HEK293 (cell line): ENCODE data around the gene LY6G5C.

ENCODE experiments used
- CTCF ChIA-PET: fragments of 350-600 bp; formaldehyde crosslinking; extraction: SDS; loops from one replicate; lab custom pipeline; 2021; ENCODE audit warnings: antibody characterized with exemption; lab: Yijun Ruan, JAX
- POLR2A ChIA-PET: fragments of 300-600 bp; formaldehyde crosslinking; extraction: SDS; loops from one replicate; lab custom pipeline; 2020; ENCODE audit warnings: antibody characterized with exemption, inconsistent platforms; lab: Yijun Ruan, JAX
- H3K27ac ChIP-seq: fragments of 200-500 bp; sonication (Bioruptor generic); 2 replicates; pipeline ENCODE4 v1.5.1; 2014; ENCODE audit warnings: low read depth, low read length, control low read depth, inconsistent platforms; ENCODE audit errors: extremely low read depth
- H3K36me3 ChIP-seq, 2 experiments: fragments of 200-500 bp in 1 of 2; sonication (Bioruptor generic) in 1 of 2; 1 replicate in 1 of 2; 2 replicates in 1 of 2; pipeline ENCODE4 v1.5.1; 2014 to 2017; ENCODE audit warnings: inconsistent platforms in 2 of 2, low read length in 2 of 2; ENCODE audit not compliant: control insufficient read depth in 2 of 2, insufficient read depth in 1 of 2
- H3K4me1 ChIP-seq: fragments of 200-500 bp; sonication (Bioruptor generic); 2 replicates; pipeline ENCODE4 v1.5.1; 2014; ENCODE audit warnings: mild to moderate bottlenecking, low read length, inconsistent platforms; ENCODE audit not compliant: control insufficient read depth, insufficient read depth
- H3K4me3 ChIP-seq: 2 replicates; pipeline ENCODE4 v1.5.1; 2011; ENCODE audit warnings: low read depth, mild to moderate bottlenecking, control low read depth, low read length, moderate library complexity
- H3K9me3 ChIP-seq: fragments of 200-500 bp; sonication (Bioruptor generic); 2 replicates; pipeline ENCODE4 v1.5.1; 2014; ENCODE audit warnings: low read depth, low read length, inconsistent platforms; ENCODE audit not compliant: control insufficient read depth, insufficient read depth
- BCL11A ChIP-seq: fragments of 450-650 bp; formaldehyde crosslinking; IDR thresholded peaks from 2 replicates; pipeline ENCODE4 v1.5.1; 2016; ENCODE audit warnings: low read depth, missing biosample characterization, missing genetic modification characterization
- KLF10 ChIP-seq: fragments of 450-650 bp; IDR thresholded peaks from 2 replicates; pipeline ENCODE4 v1.5.1; 2018; ENCODE audit warnings: missing biosample characterization, mild to moderate bottlenecking, missing genetic modification characterization
- TCF7L2 ChIP-seq: IDR thresholded peaks from 2 replicates; pipeline ENCODE4 v1.6.1; 2011; ENCODE audit warnings: low read depth, mild to moderate bottlenecking, inconsistent platforms, low read length, moderate library complexity, borderline replicate concordance
- ZBTB20 ChIP-seq: fragments of 450-650 bp; formaldehyde crosslinking; IDR thresholded peaks from 2 replicates; pipeline ENCODE4 v1.5.1; 2016; ENCODE audit warnings: missing biosample characterization, missing genetic modification characterization
- ZBTB7A ChIP-seq: fragments of 450-650 bp; formaldehyde crosslinking; IDR thresholded peaks from 2 replicates; pipeline ENCODE4 v1.5.1; 2016; ENCODE audit warnings: low read depth, missing biosample characterization, missing genetic modification characterization
- ZEB2 ChIP-seq: fragments of 450-650 bp; formaldehyde crosslinking; IDR thresholded peaks from 2 replicates; pipeline ENCODE4 v1.5.1; 2016; ENCODE audit warnings: missing biosample characterization, missing genetic modification characterization
- ZFP69B ChIP-seq: fragments of 450-650 bp; formaldehyde crosslinking; IDR thresholded peaks from 2 replicates; pipeline ENCODE4 v1.5.1; 2016; ENCODE audit warnings: missing biosample characterization, missing genetic modification characterization
- ZNF114 ChIP-seq: fragments of 450-650 bp; formaldehyde crosslinking; IDR thresholded peaks from 2 replicates; pipeline ENCODE4 v1.5.0; 2017; ENCODE audit warnings: missing biosample characterization, missing genetic modification characterization
- ZNF366 ChIP-seq: fragments of 450-650 bp; formaldehyde crosslinking; conservative IDR thresholded peaks from 2 replicates; pipeline ENCODE4 v1.5.1; 2016; ENCODE audit warnings: missing biosample characterization, missing genetic modification characterization
- ZNF404 ChIP-seq: fragments of 450-650 bp; formaldehyde crosslinking; IDR thresholded peaks from 2 replicates; pipeline ENCODE4 v1.5.1; 2017; ENCODE audit warnings: missing biosample characterization, missing genetic modification characterization
- ZNF423 ChIP-seq: fragments of 450-650 bp; formaldehyde crosslinking; IDR thresholded peaks from 2 replicates; pipeline ENCODE4 v1.5.1; 2016; ENCODE audit warnings: missing biosample characterization, missing genetic modification characterization
- ZNF501 ChIP-seq: fragments of 450-650 bp; formaldehyde crosslinking; IDR thresholded peaks from 2 replicates; pipeline ENCODE4 v1.5.1; 2016; ENCODE audit warnings: missing biosample characterization, missing genetic modification characterization
- ZNF548 ChIP-seq: fragments of 450-650 bp; formaldehyde crosslinking; IDR thresholded peaks from 2 replicates; pipeline ENCODE4 v1.5.1; 2016; ENCODE audit warnings: missing biosample characterization, missing genetic modification characterization
- ZNF560 ChIP-seq: fragments of 450-650 bp; formaldehyde crosslinking; IDR thresholded peaks from 2 replicates; pipeline ENCODE4 v1.5.1; 2017; ENCODE audit warnings: missing biosample characterization, missing genetic modification characterization, borderline replicate concordance
- ZNF654 ChIP-seq: fragments of 450-650 bp; formaldehyde crosslinking; IDR thresholded peaks from 2 replicates; pipeline ENCODE4 v1.5.1; 2016; ENCODE audit warnings: low read depth, missing biosample characterization, missing genetic modification characterization
- ZNF701 ChIP-seq: fragments of 450-650 bp; formaldehyde crosslinking; IDR thresholded peaks from 2 replicates; pipeline ENCODE4 v1.5.1; 2016; ENCODE audit warnings: missing biosample characterization, missing genetic modification characterization
- ZNF843 ChIP-seq: fragments of 450-650 bp; formaldehyde crosslinking; IDR thresholded peaks from 2 replicates; pipeline ENCODE4 v1.5.1; 2016; ENCODE audit warnings: missing biosample characterization, missing genetic modification characterization
- TF ChIP-seq, protein P1 (sequence below): fragments of 450-650 bp; formaldehyde crosslinking; IDR thresholded peaks from 2 replicates; pipeline ENCODE4 v1.5.1; 2016; ENCODE audit warnings: missing biosample characterization, missing genetic modification characterization
- TF ChIP-seq, protein P2 (sequence below): fragments of 450-650 bp; formaldehyde crosslinking; IDR thresholded peaks from 2 replicates; pipeline ENCODE4 v1.5.1; 2016; ENCODE audit warnings: missing biosample characterization, missing genetic modification characterization
- TF ChIP-seq, protein P3 (sequence below): fragments of 450-650 bp; formaldehyde crosslinking; IDR thresholded peaks from 2 replicates; pipeline ENCODE4 v1.5.0; 2017; ENCODE audit warnings: missing biosample characterization, missing genetic modification characterization, borderline replicate concordance
- TF ChIP-seq, protein P4 (sequence below): fragments of 450-650 bp; formaldehyde crosslinking; IDR thresholded peaks from 2 replicates; pipeline ENCODE4 v1.5.1; 2016; ENCODE audit warnings: missing biosample characterization, missing genetic modification characterization
- TF ChIP-seq, protein P5 (sequence below): fragments of 450-650 bp; formaldehyde crosslinking; IDR thresholded peaks from 2 replicates; pipeline ENCODE4; 2016; ENCODE audit warnings: missing biosample characterization, missing genetic modification characterization
- TF ChIP-seq, protein P6 (sequence below): fragments of 450-650 bp; formaldehyde crosslinking; IDR thresholded peaks from 2 replicates; pipeline ENCODE4 v1.5.1; 2017; ENCODE audit warnings: missing biosample characterization, missing genetic modification characterization

Gene LY6G5C

DNA sequence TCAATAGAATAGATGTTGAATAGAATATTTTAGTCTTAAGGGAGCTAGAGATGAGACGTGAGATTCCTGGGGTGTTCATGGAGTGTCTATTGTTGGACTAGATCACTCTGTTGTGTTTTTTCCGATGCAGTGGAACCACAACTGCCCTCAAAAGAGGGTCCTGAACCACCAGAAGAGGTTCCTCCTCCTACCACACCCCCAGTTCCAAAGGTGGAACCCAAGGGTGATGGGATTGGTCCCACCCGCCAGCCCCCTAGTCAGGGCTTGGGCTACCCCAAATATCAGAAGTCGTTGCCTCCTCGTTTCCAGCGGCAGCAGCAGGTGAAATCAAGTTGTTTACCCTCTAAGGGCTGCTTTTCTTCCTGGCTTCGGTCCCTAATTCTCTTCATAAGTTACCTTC is 51.9 kb downstream of the LY6G5C start (continued):
- TF ChIP-seq ZFP69B (tag by site-specific recombination) (no peak), ZBTB7A (tag by site-specific recombination) (no peak)
- TF ChIP-seq, protein P1, sequence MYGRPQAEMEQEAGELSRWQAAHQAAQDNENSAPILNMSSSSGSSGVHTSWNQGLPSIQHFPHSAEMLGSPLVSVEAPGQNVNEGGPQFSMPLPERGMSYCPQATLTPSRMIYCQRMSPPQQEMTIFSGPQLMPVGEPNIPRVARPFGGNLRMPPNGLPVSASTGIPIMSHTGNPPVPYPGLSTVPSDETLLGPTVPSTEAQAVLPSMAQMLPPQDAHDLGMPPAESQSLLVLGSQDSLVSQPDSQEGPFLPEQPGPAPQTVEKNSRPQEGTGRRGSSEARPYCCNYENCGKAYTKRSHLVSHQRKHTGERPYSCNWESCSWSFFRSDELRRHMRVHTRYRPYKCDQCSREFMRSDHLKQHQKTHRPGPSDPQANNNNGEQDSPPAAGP = no peak

DNA sequence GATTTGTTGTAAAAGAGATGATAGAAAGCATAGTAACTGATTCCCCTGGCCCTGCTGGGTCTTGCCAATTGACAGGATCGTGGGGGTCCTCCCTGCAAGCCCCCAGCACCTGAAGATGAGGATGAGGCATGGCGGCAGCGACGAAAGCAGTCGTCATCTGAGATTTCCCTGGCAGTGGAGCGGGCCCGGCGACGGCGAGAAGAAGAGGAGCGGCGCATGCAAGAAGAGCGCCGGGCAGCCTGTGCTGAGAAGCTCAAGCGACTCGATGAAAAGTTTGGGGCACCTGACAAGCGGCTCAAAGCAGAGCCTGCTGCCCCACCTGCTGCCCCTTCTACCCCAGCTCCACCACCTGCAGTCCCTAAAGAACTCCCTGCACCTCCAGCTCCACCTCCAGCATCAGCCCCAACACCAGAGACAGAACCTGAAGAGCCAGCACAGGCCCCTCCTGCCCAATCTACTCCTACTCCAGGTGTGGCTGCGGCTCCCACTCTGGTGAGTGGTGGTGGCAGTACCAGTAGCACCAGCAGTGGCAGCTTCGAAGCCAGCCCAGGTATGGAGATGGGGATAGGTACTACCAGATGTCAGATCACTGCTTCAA is 53.1 kb downstream of the LY6G5C start:
- Histone ChIP-seq H3K9me3 (no peaks in the 10 kb centered on the region), H3K4me1 (no peaks in the 10 kb centered on the region), H3K36me3 (peaks cover 76 to 100% of the 10 kb centered on the region in 2 experiments), H3K27ac (no peak overlapping the region), H3K4me3 (no peak overlapping the region)
- POLR2A ChIA-PET = interaction anchor here (0.8 to 9.7 kb wide), 5 partner anchors 9 to 87 kb away, joined by 3 to 123 read pairs (median 4); partner anchors contain the start of genes ATP6V1G2, BAG6 and DDX39B
- TF ChIP-seq ZNF560 (tag by site-specific recombination) (no peak), TCF7L2 (no peak), ZNF501 (tag by site-specific recombination) (no peak), ZNF423 (tag by site-specific recombination) (no peak), ZNF548 (no peak), BCL11A (tag by site-specific recombination) (no peak), ZNF404 (tag by site-specific recombination) (no peak)
- TF ChIP-seq, protein P2, sequence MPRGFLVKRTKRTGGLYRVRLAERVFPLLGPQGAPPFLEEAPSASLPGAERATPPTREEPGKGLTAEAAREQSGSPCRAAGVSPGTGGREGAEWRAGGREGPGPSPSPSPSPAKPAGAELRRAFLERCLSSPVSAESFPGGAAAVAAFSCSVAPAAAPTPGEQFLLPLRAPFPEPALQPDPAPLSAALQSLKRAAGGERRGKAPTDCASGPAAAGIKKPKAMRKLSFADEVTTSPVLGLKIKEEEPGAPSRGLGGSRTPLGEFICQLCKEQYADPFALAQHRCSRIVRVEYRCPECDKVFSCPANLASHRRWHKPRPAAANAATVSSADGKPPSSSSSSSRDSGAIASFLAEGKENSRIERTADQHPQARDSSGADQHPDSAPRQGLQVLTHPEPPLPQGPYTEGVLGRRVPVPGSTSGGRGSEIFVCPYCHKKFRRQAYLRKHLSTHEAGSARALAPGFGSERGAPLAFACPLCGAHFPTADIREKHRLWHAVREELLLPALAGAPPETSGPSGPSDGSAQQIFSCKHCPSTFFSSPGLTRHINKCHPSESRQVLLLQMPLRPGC = no peak
- TF ChIP-seq, protein P3, sequence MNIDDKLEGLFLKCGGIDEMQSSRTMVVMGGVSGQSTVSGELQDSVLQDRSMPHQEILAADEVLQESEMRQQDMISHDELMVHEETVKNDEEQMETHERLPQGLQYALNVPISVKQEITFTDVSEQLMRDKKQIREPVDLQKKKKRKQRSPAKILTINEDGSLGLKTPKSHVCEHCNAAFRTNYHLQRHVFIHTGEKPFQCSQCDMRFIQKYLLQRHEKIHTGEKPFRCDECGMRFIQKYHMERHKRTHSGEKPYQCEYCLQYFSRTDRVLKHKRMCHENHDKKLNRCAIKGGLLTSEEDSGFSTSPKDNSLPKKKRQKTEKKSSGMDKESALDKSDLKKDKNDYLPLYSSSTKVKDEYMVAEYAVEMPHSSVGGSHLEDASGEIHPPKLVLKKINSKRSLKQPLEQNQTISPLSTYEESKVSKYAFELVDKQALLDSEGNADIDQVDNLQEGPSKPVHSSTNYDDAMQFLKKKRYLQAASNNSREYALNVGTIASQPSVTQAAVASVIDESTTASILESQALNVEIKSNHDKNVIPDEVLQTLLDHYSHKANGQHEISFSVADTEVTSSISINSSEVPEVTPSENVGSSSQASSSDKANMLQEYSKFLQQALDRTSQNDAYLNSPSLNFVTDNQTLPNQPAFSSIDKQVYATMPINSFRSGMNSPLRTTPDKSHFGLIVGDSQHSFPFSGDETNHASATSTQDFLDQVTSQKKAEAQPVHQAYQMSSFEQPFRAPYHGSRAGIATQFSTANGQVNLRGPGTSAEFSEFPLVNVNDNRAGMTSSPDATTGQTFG = no peak
- CTCF ChIA-PET = interaction anchor here (1.5 kb wide), 1 partner anchor 31 kb away, joined by 5 read pairs; no protein-coding TSS in a partner anchor

DNA sequence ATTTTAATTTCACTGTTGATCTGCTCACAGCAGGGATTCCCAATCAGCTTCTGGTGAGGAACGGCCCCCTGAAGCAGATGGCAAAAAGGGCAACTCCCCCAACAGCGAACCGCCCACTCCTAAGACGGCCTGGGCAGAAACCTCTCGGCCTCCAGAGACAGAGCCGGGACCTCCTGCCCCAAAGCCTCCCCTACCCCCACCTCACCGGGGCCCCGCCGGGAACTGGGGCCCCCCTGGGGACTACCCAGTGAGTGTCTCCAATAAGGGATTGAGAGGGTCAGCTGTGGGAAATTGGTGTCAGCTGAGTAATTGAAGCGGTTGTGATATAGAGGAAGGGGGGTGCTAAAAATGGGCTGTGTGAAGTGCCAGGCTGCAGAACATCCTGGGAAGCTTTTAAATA is 53.9 kb downstream of the LY6G5C start:
- H3K9me3 ChIP-seq = no peaks in the 10 kb centered on the region
- CTCF ChIA-PET = interaction anchor here (1.5 to 1.7 kb wide), 2 partner anchors 25 to 30 kb away, joined by 5 to 10 read pairs; partner anchors contain the start of gene BAG6
- peaks cover 6% of the 10 kb centered on the region; the same call in 1 of the 2 replicates for H3K4me1 ChIP-seq
- POLR2A ChIA-PET = interaction anchor here (1.0 to 9.7 kb wide), 5 partner anchors 10 to 81 kb away, joined by 3 to 123 read pairs (median 6); partner anchors contain the start of genes ATP6V1G2 and BAG6
- no peak overlapping the region for H3K27ac ChIP-seq
- H3K4me3 ChIP-seq = no peak overlapping the region
- H3K36me3 ChIP-seq = peaks cover 79 to 100% of the 10 kb centered on the region in 2 experiments
- no peak for TF ChIP-seq ZNF366 (tag by site-specific recombination)
- TF ChIP-seq KLF10 = no peak
- TF ChIP-seq ZBTB20 (tag by site-specific recombination) = no peak
- no peak for TF ChIP-seq ZNF654 (tag by site-specific recombination)
- no peak for TF ChIP-seq ZEB2 (tag by site-specific recombination)
- no peak for TF ChIP-seq ZNF701 (tag by site-specific recombination)
- TF ChIP-seq ZNF114 (tag by site-specific recombination) = no peak
- TF ChIP-seq ZNF843 (tag by site-specific recombination) = no peak
- TF ChIP-seq, protein P4, sequence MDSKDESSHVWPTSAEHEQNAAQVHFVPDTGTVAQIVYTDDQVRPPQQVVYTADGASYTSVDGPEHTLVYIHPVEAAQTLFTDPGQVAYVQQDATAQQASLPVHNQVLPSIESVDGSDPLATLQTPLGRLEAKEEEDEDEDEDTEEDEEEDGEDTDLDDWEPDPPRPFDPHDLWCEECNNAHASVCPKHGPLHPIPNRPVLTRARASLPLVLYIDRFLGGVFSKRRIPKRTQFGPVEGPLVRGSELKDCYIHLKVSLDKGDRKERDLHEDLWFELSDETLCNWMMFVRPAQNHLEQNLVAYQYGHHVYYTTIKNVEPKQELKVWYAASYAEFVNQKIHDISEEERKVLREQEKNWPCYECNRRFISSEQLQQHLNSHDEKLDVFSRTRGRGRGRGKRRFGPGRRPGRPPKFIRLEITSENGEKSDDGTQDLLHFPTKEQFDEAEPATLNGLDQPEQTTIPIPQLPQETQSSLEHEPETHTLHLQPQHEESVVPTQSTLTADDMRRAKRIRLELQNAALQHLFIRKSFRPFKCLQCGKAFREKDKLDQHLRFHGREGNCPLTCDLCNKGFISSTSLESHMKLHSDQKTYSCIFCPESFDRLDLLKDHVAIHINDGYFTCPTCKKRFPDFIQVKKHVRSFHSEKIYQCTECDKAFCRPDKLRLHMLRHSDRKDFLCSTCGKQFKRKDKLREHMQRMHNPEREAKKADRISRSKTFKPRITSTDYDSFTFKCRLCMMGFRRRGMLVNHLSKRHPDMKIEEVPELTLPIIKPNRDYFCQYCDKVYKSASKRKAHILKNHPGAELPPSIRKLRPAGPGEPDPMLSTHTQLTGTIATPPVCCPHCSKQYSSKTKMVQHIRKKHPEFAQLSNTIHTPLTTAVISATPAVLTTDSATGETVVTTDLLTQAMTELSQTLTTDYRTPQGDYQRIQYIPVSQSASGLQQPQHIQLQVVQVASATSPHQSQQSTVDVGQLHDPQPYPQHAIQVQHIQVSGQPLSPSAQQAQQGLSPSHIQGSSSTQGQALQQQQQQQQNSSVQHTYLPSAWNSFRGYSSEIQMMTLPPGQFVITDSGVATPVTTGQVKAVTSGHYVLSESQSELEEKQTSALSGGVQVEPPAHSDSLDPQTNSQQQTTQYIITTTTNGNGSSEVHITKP = no peak
- TF ChIP-seq, protein P5, sequence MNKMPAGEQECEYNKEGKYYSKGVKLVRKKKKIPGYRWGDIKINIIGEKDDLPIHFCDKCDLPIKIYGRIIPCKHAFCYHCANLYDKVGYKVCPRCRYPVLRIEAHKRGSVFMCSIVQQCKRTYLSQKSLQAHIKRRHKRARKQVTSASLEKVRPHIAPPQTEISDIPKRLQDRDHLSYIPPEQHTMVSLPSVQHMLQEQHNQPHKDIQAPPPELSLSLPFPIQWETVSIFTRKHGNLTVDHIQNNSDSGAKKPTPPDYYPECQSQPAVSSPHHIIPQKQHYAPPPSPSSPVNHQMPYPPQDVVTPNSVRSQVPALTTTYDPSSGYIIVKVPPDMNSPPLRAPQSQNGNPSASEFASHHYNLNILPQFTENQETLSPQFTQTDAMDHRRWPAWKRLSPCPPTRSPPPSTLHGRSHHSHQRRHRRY (tag by site-specific recombination) = no peak
- TF ChIP-seq, protein P6, sequence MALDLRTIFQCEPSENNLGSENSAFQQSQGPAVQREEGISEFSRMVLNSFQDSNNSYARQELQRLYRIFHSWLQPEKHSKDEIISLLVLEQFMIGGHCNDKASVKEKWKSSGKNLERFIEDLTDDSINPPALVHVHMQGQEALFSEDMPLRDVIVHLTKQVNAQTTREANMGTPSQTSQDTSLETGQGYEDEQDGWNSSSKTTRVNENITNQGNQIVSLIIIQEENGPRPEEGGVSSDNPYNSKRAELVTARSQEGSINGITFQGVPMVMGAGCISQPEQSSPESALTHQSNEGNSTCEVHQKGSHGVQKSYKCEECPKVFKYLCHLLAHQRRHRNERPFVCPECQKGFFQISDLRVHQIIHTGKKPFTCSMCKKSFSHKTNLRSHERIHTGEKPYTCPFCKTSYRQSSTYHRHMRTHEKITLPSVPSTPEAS (tag by site-specific recombination) = no peak
